HFF-Myc (cell line): ENCODE data around the gene KIAA1210.

Experiments
- DNase-seq: peaks from one replicate; pipeline ENCODE4 v3.0.0-alpha.2; 2011; ENCODE audit warnings: low read depth; ENCODE audit errors: extremely low read depth
- H3K4me3 ChIP-seq: replicated peaks from 2 replicates; pipeline ENCODE4 v1.5.1; 2011; ENCODE audit warnings: low read depth, mild to moderate bottlenecking, control low read depth, low read length
- CTCF ChIP-seq: IDR thresholded peaks from 2 replicates; pipeline ENCODE4 v1.5.1; 2012; ENCODE audit warnings: mild to moderate bottlenecking, low read depth, low read length, control low read depth; ENCODE audit errors: missing control alignments

KIAA1210 gene

GRCh38 chrX:119028733-119029330 is 98.8 kb downstream of the KIAA1210 start:
- H3K4me3 ChIP-seq: no peak overlapping the region
- DNase-seq: no peak
- no peak for TF ChIP-seq CTCF
